ENCODE results near the gene SDHC.

GRCh38 chr1:161357073-161357472, 42.9 kb downstream of the SDHC start:
- TF ChIP-seq TBL1XR1 (IDR thresholded peaks at IDR 0.05; ENCODE audit: borderline replicate concordance, low read length, partially characterized antibody) (no peak), ARNTL (CRISPR knock-in tag; IDR thresholded peaks at IDR 0.05) (no peak), ZBTB40 (IDR thresholded peaks at IDR 0.05) (no peak), ZBTB40 (CRISPR knock-in tag; IDR thresholded peaks at IDR 0.05) (no peak), MXI1 (IDR thresholded peaks at IDR 0.05; ENCODE audit: borderline replicate concordance, low read depth, low read length) (no peak), ATF6 (CRISPR knock-in tag; conservative IDR thresholded peaks at IDR 0.05) (no peak), MBNL3 (CRISPR knock-in tag; conservative IDR thresholded peaks at IDR 0.05) (no peak), SNAPC5 (CRISPR knock-in tag; IDR thresholded peaks at IDR 0.05; ENCODE audit: borderline replicate concordance) (no peak), CTCF (CRISPR knock-in tag; IDR thresholded peaks at IDR 0.05) (no peak), CENPX (CRISPR knock-in tag; IDR thresholded peaks at IDR 0.05) (no peak), ZFP36L1 (CRISPR knock-in tag; IDR thresholded peaks at IDR 0.05) (no peak), ZNF772 (CRISPR knock-in tag; IDR thresholded peaks at IDR 0.05) (no peak), POLR2A (IDR thresholded peaks at IDR 0.05; ENCODE audit: insufficient read depth in 1 of 2, low read depth in 2 of 2, low read length in 2 of 2) (no peak)
